ENCODE data around the gene NELFCD. TPM values are rescaled to one million over a fixed set of nuclear protein-coding genes. Genes with fewer than 3 reads are reported as not detected.
"Not testable (repeated sequence)": the region's sequence is repeated elsewhere in the genome, so short reads cannot be mapped to it uniquely, and the experiment has no call there.

The NELFCD gene
- total RNA-seq, 4 donors from 2014 or later = 44.7 to 63.5 (median 53.4) TPM

DNA sequence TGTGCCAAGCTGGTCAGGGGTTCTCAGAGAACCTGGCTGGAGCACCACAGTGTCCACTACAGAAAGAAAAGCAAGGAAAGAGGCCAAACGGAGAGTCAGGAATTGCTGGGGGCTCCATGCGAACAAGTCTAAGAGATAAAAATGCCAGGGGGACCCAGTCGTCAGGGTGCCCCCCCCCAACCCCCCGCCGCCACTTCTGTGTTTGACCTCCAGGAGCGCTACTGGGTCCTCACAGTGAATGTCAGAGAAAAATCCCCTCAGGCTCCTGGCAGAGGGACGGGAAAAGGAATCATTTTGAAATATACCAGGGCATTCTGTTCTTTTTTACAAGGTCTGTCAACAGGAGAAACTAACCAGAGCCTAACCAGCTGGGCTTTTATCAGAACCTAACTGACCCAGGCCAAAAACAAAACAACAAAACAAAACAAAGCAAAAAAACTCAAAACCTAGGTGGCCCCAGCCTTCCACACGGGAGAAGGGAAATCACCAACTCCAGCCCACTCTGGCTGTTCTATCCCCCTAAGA lies 17.9 kb upstream of the NELFCD start:
- TF ChIP-seq, protein P1, sequence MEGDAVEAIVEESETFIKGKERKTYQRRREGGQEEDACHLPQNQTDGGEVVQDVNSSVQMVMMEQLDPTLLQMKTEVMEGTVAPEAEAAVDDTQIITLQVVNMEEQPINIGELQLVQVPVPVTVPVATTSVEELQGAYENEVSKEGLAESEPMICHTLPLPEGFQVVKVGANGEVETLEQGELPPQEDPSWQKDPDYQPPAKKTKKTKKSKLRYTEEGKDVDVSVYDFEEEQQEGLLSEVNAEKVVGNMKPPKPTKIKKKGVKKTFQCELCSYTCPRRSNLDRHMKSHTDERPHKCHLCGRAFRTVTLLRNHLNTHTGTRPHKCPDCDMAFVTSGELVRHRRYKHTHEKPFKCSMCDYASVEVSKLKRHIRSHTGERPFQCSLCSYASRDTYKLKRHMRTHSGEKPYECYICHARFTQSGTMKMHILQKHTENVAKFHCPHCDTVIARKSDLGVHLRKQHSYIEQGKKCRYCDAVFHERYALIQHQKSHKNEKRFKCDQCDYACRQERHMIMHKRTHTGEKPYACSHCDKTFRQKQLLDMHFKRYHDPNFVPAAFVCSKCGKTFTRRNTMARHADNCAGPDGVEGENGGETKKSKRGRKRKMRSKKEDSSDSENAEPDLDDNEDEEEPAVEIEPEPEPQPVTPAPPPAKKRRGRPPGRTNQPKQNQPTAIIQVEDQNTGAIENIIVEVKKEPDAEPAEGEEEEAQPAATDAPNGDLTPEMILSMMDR (IDR thresholded peaks at IDR 0.05) = no peak
- ATAC-seq (ENCODE audit: low FRiP score) (no peak), DNase-seq (ENCODE audit: low spot score) (no peak)

DNA sequence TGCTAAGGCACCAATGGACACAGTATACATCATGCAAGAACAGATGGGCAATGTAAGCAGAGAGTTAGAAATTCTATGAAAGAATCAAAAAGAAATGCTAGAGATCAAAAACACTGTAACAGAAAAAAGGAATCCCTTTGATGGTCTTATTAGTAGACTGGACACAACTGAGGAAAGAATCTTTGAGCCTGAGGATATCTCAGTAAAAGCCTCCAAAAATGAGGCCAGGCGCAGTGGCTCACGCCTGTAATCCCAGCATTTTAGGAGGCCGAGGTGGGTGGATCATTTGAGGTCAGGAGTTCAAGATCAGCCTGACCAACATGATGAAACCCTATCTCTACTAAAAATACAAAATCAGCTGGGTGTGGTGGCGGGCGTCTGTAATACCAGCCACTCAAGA lies 17.1 kb upstream of the NELFCD start:
- not testable (repeated sequence) for ATAC-seq (ENCODE audit: low FRiP score); DNase-seq (ENCODE audit: low spot score)

DNA sequence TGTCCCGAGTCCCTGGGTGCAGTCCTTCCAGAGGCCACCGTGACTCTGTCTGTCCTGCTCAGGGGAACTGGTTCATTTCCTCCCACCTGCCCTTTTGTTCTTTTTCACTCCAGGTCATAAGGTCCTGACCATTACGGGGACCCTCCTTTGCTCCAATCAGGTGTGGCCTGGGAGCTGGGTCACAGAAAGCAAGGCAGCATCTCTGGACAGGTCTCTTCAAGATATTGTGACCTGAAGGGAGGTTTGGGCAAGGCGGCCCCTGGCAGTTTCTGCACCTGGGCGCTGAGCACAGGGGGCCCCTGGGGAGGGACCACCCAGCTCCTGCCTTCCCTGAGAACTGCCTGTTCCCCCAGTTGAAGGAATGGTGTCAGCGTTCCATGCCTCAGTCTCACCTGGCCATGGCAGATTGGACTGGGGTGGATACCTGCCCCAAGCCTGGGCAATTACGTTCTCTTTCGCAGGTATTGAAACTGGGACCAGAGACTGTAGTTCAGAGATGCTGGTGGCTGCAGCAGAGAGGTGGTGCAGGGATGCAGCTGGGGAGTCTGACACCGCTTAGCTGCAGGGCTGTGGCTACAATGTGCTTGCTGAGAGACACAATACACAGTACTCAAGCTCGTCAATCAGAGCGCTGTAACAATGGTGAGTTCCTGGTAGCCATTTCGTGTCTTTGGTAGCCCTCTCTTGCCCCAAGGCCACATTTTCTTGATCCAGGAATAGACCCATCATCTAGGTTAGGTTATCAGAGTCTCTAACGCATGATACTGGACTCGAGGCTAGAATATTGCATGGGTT lies 15.6 kb upstream of the NELFCD start:
- DNase-seq (ENCODE audit: low spot score) (no peak), ATAC-seq (ENCODE audit: low FRiP score) (no peak)
- TF ChIP-seq, protein P1 (IDR thresholded peaks at IDR 0.05) = no peak

DNA sequence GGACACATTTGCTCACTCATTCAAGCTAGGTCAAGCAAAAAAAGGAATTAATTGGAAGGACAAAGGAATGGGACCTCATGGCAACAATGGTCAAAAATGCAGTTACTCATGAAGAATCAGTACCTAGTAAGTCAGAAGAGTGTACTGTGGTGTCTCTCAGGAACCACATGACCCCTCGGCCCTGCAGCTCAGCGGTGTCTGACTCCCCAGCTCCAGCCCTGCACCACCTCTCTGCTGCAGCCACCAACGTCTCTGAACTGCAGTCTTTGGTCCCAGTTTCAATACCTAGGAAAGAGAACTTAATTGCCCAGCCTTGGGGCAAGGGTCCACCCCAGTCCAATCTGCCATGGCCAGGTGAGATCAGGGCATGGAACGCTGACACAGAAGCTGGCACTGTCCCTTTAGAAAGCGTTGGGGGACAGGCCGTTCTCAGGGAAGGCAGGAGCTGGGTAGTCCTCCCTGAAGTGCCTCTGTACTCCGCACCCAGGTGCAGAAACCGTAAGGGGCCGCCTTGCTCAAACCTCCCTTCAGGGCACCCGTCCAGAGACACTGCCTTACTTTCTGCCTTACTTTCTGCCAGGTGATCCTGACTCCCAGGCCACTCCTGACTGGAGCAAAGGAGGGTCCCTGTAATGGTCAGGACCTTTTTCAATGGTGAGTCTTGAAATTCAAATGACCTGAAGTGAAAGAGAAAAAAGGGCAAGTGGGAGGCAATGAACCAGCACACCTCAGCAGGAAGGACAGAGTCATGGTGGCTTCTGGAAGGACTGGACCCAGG lies 13.2 kb upstream of the NELFCD start:
- DNase-seq (ENCODE audit: low spot score) (no peak), ATAC-seq (ENCODE audit: low FRiP score) (no peak)
- TF ChIP-seq, protein P1 (IDR thresholded peaks at IDR 0.05) = no peak

DNA sequence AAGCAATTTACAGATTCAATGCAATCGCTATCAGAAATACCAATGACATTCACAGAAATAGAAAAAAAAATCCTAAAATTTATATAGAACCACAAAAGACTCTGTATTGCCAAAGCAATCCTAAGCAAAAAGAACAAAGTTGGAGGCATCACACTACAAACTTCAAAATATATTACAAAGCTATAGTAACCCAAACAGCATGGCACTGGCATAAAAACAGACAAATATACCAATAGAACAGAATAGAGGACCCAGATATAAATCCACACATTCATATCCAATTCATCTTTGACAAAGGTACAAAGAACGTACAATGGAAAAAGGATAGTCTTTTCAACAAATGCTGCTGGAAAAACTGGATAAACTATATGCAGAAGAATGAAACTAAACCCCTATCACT lies 11.6 kb upstream of the NELFCD start:
- ATAC-seq (ENCODE audit: low FRiP score) (no peak), DNase-seq (ENCODE audit: low spot score) (no peak)
- TF ChIP-seq, protein P1 (IDR thresholded peaks at IDR 0.05) = no peak

DNA sequence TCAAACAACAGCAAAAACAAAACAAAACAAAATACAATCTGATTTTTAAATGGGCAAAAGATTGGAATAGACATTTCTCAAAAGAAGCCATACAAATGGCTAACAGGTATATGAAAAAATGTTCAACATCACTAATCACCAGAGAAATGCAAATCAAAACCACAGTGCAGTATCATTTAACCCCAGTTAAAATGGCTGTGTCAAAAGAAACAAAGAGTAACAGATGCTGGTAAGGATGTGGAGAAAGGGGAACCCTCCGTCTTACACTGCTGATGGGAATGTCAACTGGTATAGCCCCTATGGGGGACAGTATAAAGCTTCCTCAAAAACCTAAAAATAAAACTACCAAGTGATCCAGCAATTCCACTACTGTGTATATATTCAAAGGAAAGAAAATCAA lies 10.9 kb upstream of the NELFCD start:
- ATAC-seq (ENCODE audit: low FRiP score) (no peak), DNase-seq (ENCODE audit: low spot score) (no peak)
- TF ChIP-seq, protein P1 (IDR thresholded peaks at IDR 0.05) = no peak

- DNase-seq (ENCODE audit: low spot score) = no peak
- no peak for ATAC-seq (ENCODE audit: low FRiP score)
- TF ChIP-seq, protein P1 (IDR thresholded peaks at IDR 0.05) = no peak
Measured at GRCh38 chr20:58971429-58971828, 9.6 kb upstream of the NELFCD start.

Data from omental fat pad (tissue), 4 donors.